ENCODE data around the gene C2orf72. TPM values are rescaled to one million over a fixed set of nuclear protein-coding genes. Genes with fewer than 3 reads are reported as not detected.

C2orf72 gene
- total and polyA plus RNA-seq, 2 of the 13 experiments (the other 11 are each of a cell fraction or from before 2014, with no cell fraction given) = 147 to 203 TPM

GRCh38 chr2:231056453-231057416 lies 19.4 kb downstream of the C2orf72 start, which contains the start of gene PSMD1 (continued):
- TF ChIP-seq NR1H2 (CRISPR knock-in tag; IDR thresholded peaks at IDR 0.05; ENCODE audit: borderline replicate concordance, low read depth) (no peak), RBAK (CRISPR knock-in tag; IDR thresholded peaks at IDR 0.05) (peak; percentile 85; the same call in 1 of the 2 replicates), AGO1 (IDR thresholded peaks at IDR 0.05; ENCODE audit: low read depth, low read length, poor library complexity, severe bottlenecking) (no peak), THAP8 (CRISPR knock-in tag; IDR thresholded peaks at IDR 0.05; ENCODE audit: borderline replicate concordance) (0 out of 2 replicates have a peak, but pooled peaks have one; percentile 53), WIZ (CRISPR knock-in tag; IDR thresholded peaks at IDR 0.05) (peak; percentile 60; the same call in 1 of the 2 replicates), ZNF772 (CRISPR knock-in tag; IDR thresholded peaks at IDR 0.05) (peak; percentile 85), GRHL1 (CRISPR knock-in tag; conservative IDR thresholded peaks at IDR 0.05) (no peak), HIVEP1 (CRISPR knock-in tag; IDR thresholded peaks at IDR 0.05) (peak; percentile 44; the same call in 1 of the 2 replicates), ZNF292 (CRISPR knock-in tag; IDR thresholded peaks at IDR 0.05; ENCODE audit: borderline replicate concordance, low read depth) (no peak), LBX2 (CRISPR knock-in tag; IDR thresholded peaks at IDR 0.05; ENCODE audit: borderline replicate concordance) (no peak), HNRNPL (IDR thresholded peaks at IDR 0.05; ENCODE audit: low read depth, low read length) (peak; percentile 43; the same call in 1 of the 2 replicates), SNAPC2 (CRISPR knock-in tag; IDR thresholded peaks at IDR 0.05) (0 out of 2 replicates have a peak, but pooled peaks have one; percentile 38), ZNF143 (CRISPR knock-in tag; IDR thresholded peaks at IDR 0.05) (peak; percentile 26; the same call in 1 of the 2 replicates), BORCS8-MEF2B (CRISPR knock-in tag; IDR thresholded peaks at IDR 0.05) (peak; percentile 74), RAD51 (IDR thresholded peaks at IDR 0.05; ENCODE audit: borderline replicate concordance) (no peak), ZNF30 (CRISPR knock-in tag; IDR thresholded peaks at IDR 0.05) (no peak), ZFP37 (CRISPR knock-in tag; IDR thresholded peaks at IDR 0.05; ENCODE audit: borderline replicate concordance) (no peak), TAF15 (IDR thresholded peaks at IDR 0.05; ENCODE audit: low read depth, low read length, poor library complexity, severe bottlenecking) (no peak), REL (CRISPR knock-in tag; conservative IDR thresholded peaks at IDR 0.05) (no peak), CENPBD1 (CRISPR knock-in tag; IDR thresholded peaks at IDR 0.05; ENCODE audit: borderline replicate concordance, low read depth) (no peak), SETDB1 (CRISPR knock-in tag; IDR thresholded peaks at IDR 0.05; ENCODE audit: borderline replicate concordance) (no peak), ZNF629 (CRISPR knock-in tag; conservative IDR thresholded peaks at IDR 0.05) (no peak), NFRKB (IDR thresholded peaks at IDR 0.05) (no peak), ZBTB21 (CRISPR knock-in tag; IDR thresholded peaks at IDR 0.05) (no peak; the same call in 1 of the 2 replicates), REXO4 (CRISPR knock-in tag; IDR thresholded peaks at IDR 0.05; ENCODE audit: borderline replicate concordance) (no peak), ONECUT2 (CRISPR knock-in tag; IDR thresholded peaks at IDR 0.05) (no peak)

Data from HepG2 (cell line).